ENCODE results near the gene CHFR. TPM values are rescaled to one million over a fixed set of nuclear protein-coding genes. Genes with fewer than 3 reads are reported as not detected.

The CHFR gene
- total and polyA plus RNA-seq, 2 experiments from 2014 or later = 23.0 to 42.7 TPM

DNA sequence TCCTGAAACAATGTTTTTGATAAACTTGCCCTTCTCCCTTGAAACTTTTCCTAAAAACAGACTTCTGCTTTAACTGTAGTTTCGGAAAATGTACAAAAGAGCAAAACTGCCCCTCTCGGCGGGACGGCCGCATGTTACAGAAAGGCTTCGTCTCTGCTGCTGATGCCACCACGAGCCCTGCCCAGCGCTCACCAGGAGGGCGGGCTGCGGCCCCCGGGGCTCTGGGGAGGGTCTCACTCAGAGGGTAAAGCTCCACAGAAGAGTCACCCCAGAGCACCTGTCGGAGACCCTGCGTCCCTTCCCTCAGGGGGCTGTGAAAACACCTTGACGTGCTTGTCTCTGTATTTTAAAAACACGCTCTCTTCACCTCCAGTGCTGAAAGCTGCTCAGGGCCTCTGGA, 46.3 kb downstream of the CHFR start (continued):
- TF ChIP-seq, protein P1, sequence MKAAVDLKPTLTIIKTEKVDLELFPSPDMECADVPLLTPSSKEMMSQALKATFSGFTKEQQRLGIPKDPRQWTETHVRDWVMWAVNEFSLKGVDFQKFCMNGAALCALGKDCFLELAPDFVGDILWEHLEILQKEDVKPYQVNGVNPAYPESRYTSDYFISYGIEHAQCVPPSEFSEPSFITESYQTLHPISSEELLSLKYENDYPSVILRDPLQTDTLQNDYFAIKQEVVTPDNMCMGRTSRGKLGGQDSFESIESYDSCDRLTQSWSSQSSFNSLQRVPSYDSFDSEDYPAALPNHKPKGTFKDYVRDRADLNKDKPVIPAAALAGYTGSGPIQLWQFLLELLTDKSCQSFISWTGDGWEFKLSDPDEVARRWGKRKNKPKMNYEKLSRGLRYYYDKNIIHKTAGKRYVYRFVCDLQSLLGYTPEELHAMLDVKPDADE (IDR thresholded peaks at IDR 0.05) = no peak
- TF ChIP-seq CREB1 (CRISPR knock-in tag; IDR thresholded peaks at IDR 0.05; ENCODE audit: low read depth) (no peak), NANOG (IDR thresholded peaks at IDR 0.05; ENCODE audit: borderline replicate concordance) (no peak)
- TF ChIP-seq, protein P2, sequence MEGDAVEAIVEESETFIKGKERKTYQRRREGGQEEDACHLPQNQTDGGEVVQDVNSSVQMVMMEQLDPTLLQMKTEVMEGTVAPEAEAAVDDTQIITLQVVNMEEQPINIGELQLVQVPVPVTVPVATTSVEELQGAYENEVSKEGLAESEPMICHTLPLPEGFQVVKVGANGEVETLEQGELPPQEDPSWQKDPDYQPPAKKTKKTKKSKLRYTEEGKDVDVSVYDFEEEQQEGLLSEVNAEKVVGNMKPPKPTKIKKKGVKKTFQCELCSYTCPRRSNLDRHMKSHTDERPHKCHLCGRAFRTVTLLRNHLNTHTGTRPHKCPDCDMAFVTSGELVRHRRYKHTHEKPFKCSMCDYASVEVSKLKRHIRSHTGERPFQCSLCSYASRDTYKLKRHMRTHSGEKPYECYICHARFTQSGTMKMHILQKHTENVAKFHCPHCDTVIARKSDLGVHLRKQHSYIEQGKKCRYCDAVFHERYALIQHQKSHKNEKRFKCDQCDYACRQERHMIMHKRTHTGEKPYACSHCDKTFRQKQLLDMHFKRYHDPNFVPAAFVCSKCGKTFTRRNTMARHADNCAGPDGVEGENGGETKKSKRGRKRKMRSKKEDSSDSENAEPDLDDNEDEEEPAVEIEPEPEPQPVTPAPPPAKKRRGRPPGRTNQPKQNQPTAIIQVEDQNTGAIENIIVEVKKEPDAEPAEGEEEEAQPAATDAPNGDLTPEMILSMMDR (conservative IDR thresholded peaks at IDR 0.05; ENCODE audit: low read depth in 2 of 2) = no peak
- TF ChIP-seq, protein P3, sequence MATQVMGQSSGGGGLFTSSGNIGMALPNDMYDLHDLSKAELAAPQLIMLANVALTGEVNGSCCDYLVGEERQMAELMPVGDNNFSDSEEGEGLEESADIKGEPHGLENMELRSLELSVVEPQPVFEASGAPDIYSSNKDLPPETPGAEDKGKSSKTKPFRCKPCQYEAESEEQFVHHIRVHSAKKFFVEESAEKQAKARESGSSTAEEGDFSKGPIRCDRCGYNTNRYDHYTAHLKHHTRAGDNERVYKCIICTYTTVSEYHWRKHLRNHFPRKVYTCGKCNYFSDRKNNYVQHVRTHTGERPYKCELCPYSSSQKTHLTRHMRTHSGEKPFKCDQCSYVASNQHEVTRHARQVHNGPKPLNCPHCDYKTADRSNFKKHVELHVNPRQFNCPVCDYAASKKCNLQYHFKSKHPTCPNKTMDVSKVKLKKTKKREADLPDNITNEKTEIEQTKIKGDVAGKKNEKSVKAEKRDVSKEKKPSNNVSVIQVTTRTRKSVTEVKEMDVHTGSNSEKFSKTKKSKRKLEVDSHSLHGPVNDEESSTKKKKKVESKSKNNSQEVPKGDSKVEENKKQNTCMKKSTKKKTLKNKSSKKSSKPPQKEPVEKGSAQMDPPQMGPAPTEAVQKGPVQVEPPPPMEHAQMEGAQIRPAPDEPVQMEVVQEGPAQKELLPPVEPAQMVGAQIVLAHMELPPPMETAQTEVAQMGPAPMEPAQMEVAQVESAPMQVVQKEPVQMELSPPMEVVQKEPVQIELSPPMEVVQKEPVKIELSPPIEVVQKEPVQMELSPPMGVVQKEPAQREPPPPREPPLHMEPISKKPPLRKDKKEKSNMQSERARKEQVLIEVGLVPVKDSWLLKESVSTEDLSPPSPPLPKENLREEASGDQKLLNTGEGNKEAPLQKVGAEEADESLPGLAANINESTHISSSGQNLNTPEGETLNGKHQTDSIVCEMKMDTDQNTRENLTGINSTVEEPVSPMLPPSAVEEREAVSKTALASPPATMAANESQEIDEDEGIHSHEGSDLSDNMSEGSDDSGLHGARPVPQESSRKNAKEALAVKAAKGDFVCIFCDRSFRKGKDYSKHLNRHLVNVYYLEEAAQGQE (IDR thresholded peaks at IDR 0.05; ENCODE audit: unreplicated experiment) = no peak

DNA sequence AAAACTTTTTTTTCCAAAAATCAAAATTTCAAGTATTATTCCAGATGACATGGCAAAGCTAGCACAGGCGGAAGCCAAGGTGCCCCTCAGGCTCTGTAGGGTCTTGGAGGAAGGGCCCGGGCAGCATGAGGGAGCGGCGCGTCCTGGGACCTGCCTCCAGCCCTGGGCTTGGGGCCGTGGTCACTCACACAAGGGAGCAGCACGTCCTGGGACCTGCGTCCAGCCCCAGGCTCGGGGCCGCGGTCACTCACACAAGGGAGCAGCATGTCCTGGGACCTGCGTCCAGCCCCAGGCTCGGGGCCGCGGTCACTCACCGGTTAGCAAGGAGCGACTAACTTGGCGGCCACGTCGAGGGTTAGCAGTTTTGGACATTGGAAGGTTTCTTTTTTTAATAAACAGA, 46.9 kb downstream of the CHFR start:
- H3K27me3 Mint-ChIP-seq (ENCODE audit: insufficient read depth, low read depth, poor library complexity) = peaks cover 4% of the 10 kb centered on the region
- no peaks in the 10 kb centered on the region; the same call in none of the 3 replicates for H3K9me3 Mint-ChIP-seq
- peaks cover 40% of the 10 kb centered on the region for H3K36me3 Mint-ChIP-seq (ENCODE audit: low read depth)
- TF ChIP-seq POLR2AphosphoS5 (IDR thresholded peaks at IDR 0.05; ENCODE audit: low read depth) = no peak
- TF ChIP-seq CREB1 (CRISPR knock-in tag; IDR thresholded peaks at IDR 0.05; ENCODE audit: low read depth) = no peak
- TF ChIP-seq, protein P3 (IDR thresholded peaks at IDR 0.05; ENCODE audit: unreplicated experiment) = no peak
- no peak for TF ChIP-seq JUNB (IDR thresholded peaks at IDR 0.05; ENCODE audit: unreplicated experiment)
- TF ChIP-seq, protein P2 (conservative IDR thresholded peaks at IDR 0.05; ENCODE audit: low read depth in 2 of 2) = no peak
- no peak for TF ChIP-seq NANOG (IDR thresholded peaks at IDR 0.05; ENCODE audit: borderline replicate concordance)

More for the DNA sequence above, 46.9 kb downstream of the CHFR start:
- Mint-ChIP-seq H3K4me1 (no peaks in the 10 kb centered on the region; the same call in 2 of the 3 replicates), H3K27ac (no peak overlapping the region), H3K4me3 (no peak overlapping the region)
- Histone ChIP-seq H3K79me2 (replicated peaks; ENCODE audit: insufficient read depth) (no peaks in the 10 kb centered on the region), H3K27ac (ENCODE audit: low read depth) (no peak overlapping the region), H3K4me3 (no peak overlapping the region), H4K20me1 (replicated peaks; ENCODE audit: insufficient read depth) (no peaks in the 10 kb centered on the region), H3K36me3 (ENCODE audit: insufficient read depth) (peaks cover 12% of the 10 kb centered on the region; the same call in 1 of the 2 replicates), H3K4me2 (no peak overlapping the region), H3F3A (replicated peaks; ENCODE audit: low read depth) (no peaks in the 10 kb centered on the region; the same call in 1 of the 2 replicates), H3K4me1 (ENCODE audit: insufficient read depth) (no peaks in the 10 kb centered on the region), H3K27me3 (ENCODE audit: insufficient read depth) (no peaks in the 10 kb centered on the region), H2AFZ (no peak overlapping the region), H3K9me2 (ENCODE audit: insufficient read depth) (no peaks in the 10 kb centered on the region)
- no peak for DNase-seq (ENCODE audit: low spot score)
- ATAC-seq = no peak

Data from GM23338 (cell line).